ENCODE data around the gene SCN5A.

The SCN5A gene

GRCh38 chr3:38620236-38620635 lies 29.3 kb downstream of the SCN5A start:
- no peak for DNase-seq

- no peak for DNase-seq
Measured at GRCh38 chr3:38618343-38618742, 31.1 kb downstream of the SCN5A start.

- DNase-seq = no peak
Measured at GRCh38 chr3:38617586-38617985, 31.9 kb downstream of the SCN5A start.

- DNase-seq = no peak
Measured at GRCh38 chr3:38617137-38617536, 32.4 kb downstream of the SCN5A start.

- no peak for DNase-seq
Measured at GRCh38 chr3:38616658-38617057, 32.8 kb downstream of the SCN5A start.

- no peak for DNase-seq
Measured at GRCh38 chr3:38616111-38616510, 33.4 kb downstream of the SCN5A start.

- no peak for DNase-seq
Measured at GRCh38 chr3:38614651-38615352, 34.7 kb downstream of the SCN5A start.

GRCh38 chr3:38614091-38614490 lies 35.4 kb downstream of the SCN5A start:
- no peak for DNase-seq

GRCh38 chr3:38613426-38613825 lies 36.1 kb downstream of the SCN5A start:
- DNase-seq = no peak

- DNase-seq = no peak
Measured at GRCh38 chr3:38611866-38612265, 37.6 kb downstream of the SCN5A start.

- DNase-seq = no peak
Measured at GRCh38 chr3:38610934-38611333, 38.6 kb downstream of the SCN5A start.

GRCh38 chr3:38610436-38610835 lies 39.1 kb downstream of the SCN5A start:
- DNase-seq = no peak

GRCh38 chr3:38609386-38610111 lies 39.9 kb downstream of the SCN5A start:
- DNase-seq = no peak

GRCh38 chr3:38608961-38609360 lies 40.5 kb downstream of the SCN5A start:
- DNase-seq = no peak

GRCh38 chr3:38608086-38608775 lies 41.3 kb downstream of the SCN5A start:
- no peak for DNase-seq

GRCh38 chr3:38606561-38606960 lies 42.9 kb downstream of the SCN5A start:
- no peak for DNase-seq

GRCh38 chr3:38605981-38606380 lies 43.5 kb downstream of the SCN5A start:
- DNase-seq = no peak

GRCh38 chr3:38604246-38604645 lies 45.2 kb downstream of the SCN5A start:
- DNase-seq = no peak

- no peak for DNase-seq
Measured at GRCh38 chr3:38603731-38604131, 45.8 kb downstream of the SCN5A start.

- DNase-seq = no peak
Measured at GRCh38 chr3:38602576-38603250, 46.8 kb downstream of the SCN5A start.

- DNase-seq = no peak
Measured at GRCh38 chr3:38601956-38602550, 47.4 kb downstream of the SCN5A start.

GRCh38 chr3:38600551-38600950 lies 48.9 kb downstream of the SCN5A start:
- DNase-seq = no peak

GRCh38 chr3:38599886-38600285 lies 49.6 kb downstream of the SCN5A start:
- DNase-seq = no peak
